Heart left ventricle (tissue), 13 donors: Measurements from ENCODE around the gene MIER1.

Experiments used
- CTCF ChIP-seq, 12 donors: fragments of 200-600 bp; sonication (generic) in 4 of 12; IDR thresholded peaks; one replicate each; pipeline versions ENCODE4 v1.5.0 to v1.8.0; 2018 to 2022; ENCODE audit warnings: antibody characterized with exemption in 12 of 12, mild to moderate bottlenecking in 5 of 12
- POLR2A ChIP-seq, 2 donors: fragments of 450-650 bp; IDR thresholded peaks; one replicate each; pipeline ENCODE4 v1.6.1; 2017; ENCODE audit warnings: antibody characterized with exemption in 2 of 2, mild to moderate bottlenecking in 2 of 2, moderate library complexity in 2 of 2
- donor health status: ischemic (EF 13 %, LVEDD 7.1; RV severe dilation, severe dysfunction).
- donor health status: DM: no; HTN: yes; CAD: no.
- donor health status: DM: no; HTN: no; CAD: no.
- donor health status: ischemic (EF 25% LVEDD 6.9; RV normal size, moderate dysfunction).
- donor health status: ischemic (EF 25% LVEDD 5.7; RV mildly dilated, moderate dysfunction).
- donor health status: ischemic (EF 35%, LVEDD 5.7; RV mildly dilated, moderate dysfunction).
- donor health status: nonischemic (EF 11% LVEDD 7.7; RV severe dilation, severe dysfunction).
- donor health status: DM: yes; HTN: yes; CAD: no.
- donor health status: PGD.
- donor health status: ischemic (EF 29% LVEDD 5.4; RV normal size, mild dysfunction).
- donor health status: nonischemic (EF 23%, LVEDD 6.1; RV moderate dilation, normal function).

- TF ChIP-seq CTCF (IDR thresholded peaks at IDR 0.05) (no peak), POLR2A (IDR thresholded peaks at IDR 0.05) (no peak)
These were observed 106.5 kb downstream of the MIER1 start for GRCh38 chr1:67031121-67031858.
